H9 (cell line): ENCODE results near the gene GJB2. TPM values are rescaled to one million over a fixed set of nuclear protein-coding genes. Genes with fewer than 3 reads are reported as not detected.

Experiments used
- DNase-seq: peaks from one replicate; pipeline ENCODE4 v3.0.0-alpha.2; 2017
- H2AFZ ChIP-seq: one replicate; pipeline ENCODE4 v1.6.1; 2013; ENCODE audit warnings: mild to moderate bottlenecking, low read length, control low read depth, moderate library complexity
- H2AK5ac ChIP-seq: 2 replicates; pipeline ENCODE4 v1.6.1; 2013; ENCODE audit warnings: low read length, control low read depth, mixed read lengths; ENCODE audit not compliant: insufficient read length
- H2BK120ac ChIP-seq: one replicate; pipeline ENCODE4 v1.6.1; 2013; ENCODE audit warnings: low read depth, mild to moderate bottlenecking, low read length, control low read depth, inconsistent platforms; ENCODE audit not compliant: poor library complexity, severe bottlenecking
- H2BK12ac ChIP-seq: 2 replicates; pipeline ENCODE4 v1.6.1; 2013; ENCODE audit warnings: low read length, control low read depth, mixed read lengths, low read depth; ENCODE audit not compliant: insufficient read length
- H2BK15ac ChIP-seq: 2 replicates; pipeline ENCODE4 v1.6.1; 2013; ENCODE audit warnings: low read depth, low read length, control low read depth
- H2BK20ac ChIP-seq: one replicate; pipeline ENCODE4 v1.6.1; 2013; ENCODE audit warnings: low read depth, mild to moderate bottlenecking, low read length, control low read depth, inconsistent platforms; ENCODE audit not compliant: poor library complexity, severe bottlenecking
- H2BK5ac ChIP-seq: 2 replicates; pipeline ENCODE4 v1.6.1; 2013; ENCODE audit warnings: low read length, control low read depth, mixed read lengths; ENCODE audit not compliant: insufficient read length
- H3K14ac ChIP-seq: 2 replicates; pipeline ENCODE4 v1.6.1; 2013; ENCODE audit warnings: low read length, control low read depth; ENCODE audit not compliant: insufficient read depth
- H3K18ac ChIP-seq: 2 replicates; pipeline ENCODE4 v1.6.1; 2013; ENCODE audit warnings: low read depth, mild to moderate bottlenecking, mixed read lengths, low read length, control low read depth; ENCODE audit not compliant: insufficient read length
- H3K23ac ChIP-seq: 2 replicates; pipeline ENCODE4 v1.6.1; 2013; ENCODE audit warnings: low read length, control low read depth, mixed read lengths, low read depth; ENCODE audit not compliant: insufficient read length
- H3K23me2 ChIP-seq: 2 replicates; pipeline ENCODE4 v1.6.1; 2013; ENCODE audit warnings: low read depth, mild to moderate bottlenecking, mixed read lengths, low read length, control low read depth; ENCODE audit not compliant: insufficient read length, poor library complexity, severe bottlenecking
- H3K27ac ChIP-seq: 2 replicates; pipeline ENCODE4 v1.5.1; 2013; ENCODE audit warnings: low read length, control low read depth, mixed read lengths, low read depth; ENCODE audit not compliant: insufficient read length
- H3K27me3 ChIP-seq: 2 replicates; pipeline ENCODE4 v1.6.1; 2013; ENCODE audit warnings: low read length, control low read depth, inconsistent platforms; ENCODE audit not compliant: insufficient read depth
- H3K4ac ChIP-seq: 2 replicates; pipeline ENCODE4 v1.6.1; 2013; ENCODE audit warnings: low read depth, mild to moderate bottlenecking, control low read depth, inconsistent platforms, low read length, moderate library complexity
- H3K4me1 ChIP-seq: 2 replicates; pipeline ENCODE4 v1.6.1; 2013; ENCODE audit warnings: low read length, control low read depth, inconsistent platforms; ENCODE audit not compliant: insufficient read depth
- H3K4me2 ChIP-seq: 2 replicates; pipeline ENCODE4 v1.6.1; 2013; ENCODE audit warnings: low read length, control low read depth, mixed read lengths; ENCODE audit not compliant: insufficient read length, insufficient read depth
- H3K56ac ChIP-seq: 2 replicates; pipeline ENCODE4 v1.6.1; 2013; ENCODE audit warnings: low read depth, mild to moderate bottlenecking, mixed read lengths, low read length, control low read depth; ENCODE audit not compliant: insufficient read length
- H3K79me1 ChIP-seq: 2 replicates; pipeline ENCODE4 v1.6.1; 2013; ENCODE audit warnings: low read depth, mild to moderate bottlenecking, moderate library complexity, low read length, control low read depth, inconsistent platforms; ENCODE audit not compliant: insufficient read depth, poor library complexity, severe bottlenecking
- H3K79me2 ChIP-seq: 2 replicates; pipeline ENCODE4 v1.6.1; 2013; ENCODE audit warnings: low read length, control low read depth, inconsistent platforms; ENCODE audit not compliant: insufficient read depth
- H3K9ac ChIP-seq: 2 replicates; pipeline ENCODE4 v1.6.1; 2013; ENCODE audit warnings: low read length, control low read depth, mixed read lengths; ENCODE audit not compliant: insufficient read length; ENCODE audit errors: extremely low read depth
- H3K9me3 ChIP-seq: one replicate; pipeline ENCODE4 v1.6.1; 2013; ENCODE audit warnings: low read depth, low read length, inconsistent platforms; ENCODE audit not compliant: control insufficient read depth
- H3T11ph ChIP-seq: one replicate; pipeline ENCODE4 v1.6.1; 2013; ENCODE audit warnings: mild to moderate bottlenecking, low read length, control low read depth, inconsistent platforms
- H4K20me1 ChIP-seq: one replicate; pipeline ENCODE4 v1.6.1; 2013; ENCODE audit not compliant: control insufficient read depth, insufficient read length, insufficient read depth
- H4K5ac ChIP-seq: 2 replicates; pipeline ENCODE4 v1.6.1; 2013; ENCODE audit warnings: low read depth, mild to moderate bottlenecking, mixed read lengths, low read length, control low read depth; ENCODE audit not compliant: insufficient read length
- H4K8ac ChIP-seq: replicated peaks from 2 replicates; pipeline ENCODE4 v1.6.1; 2013; ENCODE audit warnings: low read length, control low read depth, mixed read lengths, low read depth; ENCODE audit not compliant: insufficient read length
- H4K91ac ChIP-seq: 2 replicates; pipeline ENCODE4 v1.6.1; 2013; ENCODE audit warnings: low read depth, mild to moderate bottlenecking, moderate library complexity, mixed read lengths, low read length, control low read depth; ENCODE audit not compliant: insufficient read length
- H3K27ac Mint-ChIP-seq, 3 experiments: 2 replicates in 2 of 3; 3 replicates in 1 of 3; pipeline ENCODE4 v1.8.0; 2020 to 2021; ENCODE audit warnings: mixed read lengths in 3 of 3, mild to moderate bottlenecking in 1 of 3, moderate library complexity in 1 of 3
- H3K27me3 Mint-ChIP-seq: 2 replicates; pipeline ENCODE4 v1.8.0; 2021; ENCODE audit warnings: low read depth, mild to moderate bottlenecking, moderate library complexity, mixed read lengths
- H3K36me3 Mint-ChIP-seq, 3 experiments: 2 replicates in 2 of 3; 3 replicates in 1 of 3; pipeline ENCODE4 v1.8.0; 2020 to 2021; ENCODE audit warnings: low read depth in 3 of 3, mixed read lengths in 3 of 3; ENCODE audit not compliant: insufficient read depth in 1 of 3
- H3K4me1 Mint-ChIP-seq, 2 experiments: 2 replicates each; pipeline ENCODE4 v1.8.0; 2020; ENCODE audit warnings: mixed read lengths in 2 of 2
- H3K4me3 Mint-ChIP-seq, 2 experiments: 2 replicates in 1 of 2; 3 replicates in 1 of 2; pipeline ENCODE4 v1.8.0; 2020 to 2021; ENCODE audit warnings: mild to moderate bottlenecking in 2 of 2, mixed read lengths in 2 of 2, moderate library complexity in 1 of 2
- H3K9me3 Mint-ChIP-seq, 2 experiments: 2 replicates in 1 of 2; 3 replicates in 1 of 2; pipeline ENCODE4 v1.8.0; 2020; ENCODE audit warnings: mild to moderate bottlenecking in 2 of 2, mixed read lengths in 2 of 2, moderate library complexity in 1 of 2
- WGBS: extraction: QIAGEN DNeasy Blood & Tissue Kit; methylation state at CpG from one replicate; pipeline ENCODE4 v1.1.7; 2013; ENCODE audit warnings: missing lambda C conversion rate, low lambda C conversion rate, mixed read lengths; ENCODE audit not compliant: insufficient read length; ENCODE audit errors: extremely low coverage; 5-methylcytosine and 5-hydroxymethylcytosine counted together
- total RNA-seq: library from RNA; stranded (reverse); gene quantifications from 2 replicates; pipeline ENCODE4 v1.2.1, GENCODE V29; 2021
- TF ChIP-seq, protein P1 (sequence below): fragments of 200-600 bp; sonication (generic); conservative IDR thresholded peaks from 3 replicates; pipeline ENCODE4 v1.8.0; 2021; ENCODE audit warnings: antibody characterized with exemption, mild to moderate bottlenecking

GJB2 gene
- total RNA-seq, 1 experiment from 2014 or later = 0.28 TPM

DNA sequence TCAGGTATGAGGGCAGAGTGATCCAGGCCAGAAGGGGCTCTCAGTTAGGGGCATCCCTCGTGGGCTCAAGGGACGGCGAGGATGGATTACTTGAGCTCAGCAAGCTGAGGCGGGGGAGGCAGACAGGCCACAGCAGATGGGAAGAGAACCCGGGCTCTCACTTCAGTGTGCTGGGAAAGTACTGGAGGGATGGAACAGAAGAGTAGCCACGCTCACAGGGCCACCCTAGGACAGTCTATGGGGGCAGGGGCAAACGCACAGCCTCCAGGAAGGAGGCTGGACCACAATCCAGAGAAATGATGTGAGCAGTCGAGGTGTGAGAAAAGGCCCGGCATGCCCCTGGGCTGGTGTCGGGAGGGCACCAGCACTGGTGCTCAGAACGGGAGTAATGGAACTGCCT lies 41.1 kb downstream of the GJB2 start:
- Histone ChIP-seq H3K14ac (no peak overlapping the region; the same call in 1 of the 2 replicates), H3K4me2 (no peak overlapping the region), H3K9ac (no peak overlapping the region), H3K23me2 (no peaks in the 10 kb centered on the region), H2BK120ac (no peak overlapping the region), H2BK12ac (no peak overlapping the region), H3K79me2 (no peaks in the 10 kb centered on the region), H3K4me1 (no peaks in the 10 kb centered on the region), H4K91ac (no peak overlapping the region), H4K20me1 (no peaks in the 10 kb centered on the region), H3K4ac (no peak overlapping the region), H3T11ph (no peak overlapping the region), H2AK5ac (no peak overlapping the region), H4K5ac (no peak overlapping the region), H2BK15ac (no peak overlapping the region), H3K23ac (no peak overlapping the region), H2AFZ (no peak overlapping the region), H4K8ac (no peak overlapping the region), H3K79me1 (no peaks in the 10 kb centered on the region), H3K27me3 (no peaks in the 10 kb centered on the region), H2BK5ac (no peak overlapping the region), H3K27ac (no peak overlapping the region), H3K9me3 (no peaks in the 10 kb centered on the region), H3K56ac (no peak overlapping the region), H3K18ac (no peak overlapping the region), H2BK20ac (no peak overlapping the region)
- Mint-ChIP-seq H3K27ac (no peak overlapping the region; a peak in 1 of 7 replicates), H3K9me3 (no peaks in the 10 kb centered on the region; a peak in 1 of 5 replicates), H3K4me3 (no peak overlapping the region), H3K4me1 (peaks cover 2 to 6% of the 10 kb centered on the region in 2 experiments; a peak in 3 of 4 replicates), H3K36me3 (no peaks in the 10 kb centered on the region; a peak in 1 of 7 replicates), H3K27me3 (peaks cover 24% of the 10 kb centered on the region)
- TF ChIP-seq, protein P1, sequence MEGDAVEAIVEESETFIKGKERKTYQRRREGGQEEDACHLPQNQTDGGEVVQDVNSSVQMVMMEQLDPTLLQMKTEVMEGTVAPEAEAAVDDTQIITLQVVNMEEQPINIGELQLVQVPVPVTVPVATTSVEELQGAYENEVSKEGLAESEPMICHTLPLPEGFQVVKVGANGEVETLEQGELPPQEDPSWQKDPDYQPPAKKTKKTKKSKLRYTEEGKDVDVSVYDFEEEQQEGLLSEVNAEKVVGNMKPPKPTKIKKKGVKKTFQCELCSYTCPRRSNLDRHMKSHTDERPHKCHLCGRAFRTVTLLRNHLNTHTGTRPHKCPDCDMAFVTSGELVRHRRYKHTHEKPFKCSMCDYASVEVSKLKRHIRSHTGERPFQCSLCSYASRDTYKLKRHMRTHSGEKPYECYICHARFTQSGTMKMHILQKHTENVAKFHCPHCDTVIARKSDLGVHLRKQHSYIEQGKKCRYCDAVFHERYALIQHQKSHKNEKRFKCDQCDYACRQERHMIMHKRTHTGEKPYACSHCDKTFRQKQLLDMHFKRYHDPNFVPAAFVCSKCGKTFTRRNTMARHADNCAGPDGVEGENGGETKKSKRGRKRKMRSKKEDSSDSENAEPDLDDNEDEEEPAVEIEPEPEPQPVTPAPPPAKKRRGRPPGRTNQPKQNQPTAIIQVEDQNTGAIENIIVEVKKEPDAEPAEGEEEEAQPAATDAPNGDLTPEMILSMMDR = no peak
- no CpG with 5 or more reads among the region's 11 CpGs for WGBS
- DNase-seq = no peak
